VCaP (cell line): ENCODE results near the gene ZNF521.

Experiments
- H3K27ac ChIP-seq: fragments of 450-650 bp; 2 replicates; pipeline ENCODE4 v1.5.1; 2017
- CTCF ChIP-seq: fragments of 450-650 bp; conservative IDR thresholded peaks from 2 replicates; pipeline ENCODE4 v1.5.1; 2017; ENCODE audit warnings: mild to moderate bottlenecking, moderate library complexity

The ZNF521 gene

GRCh38 chr18:25239151-25239550 lies 112.8 kb downstream of the ZNF521 start:
- no peak overlapping the region for H3K27ac ChIP-seq
- TF ChIP-seq CTCF: no peak

- H3K27ac ChIP-seq: no peak overlapping the region
- no peak for TF ChIP-seq CTCF
These were observed 114.2 kb downstream of the ZNF521 start for GRCh38 chr18:25237571-25238267.

GRCh38 chr18:25236736-25237135 lies 115.2 kb downstream of the ZNF521 start:
- H3K27ac ChIP-seq: no peak overlapping the region
- no peak for TF ChIP-seq CTCF

GRCh38 chr18:25235401-25236042 lies 116.4 kb downstream of the ZNF521 start:
- no peak for TF ChIP-seq CTCF
- no peak overlapping the region for H3K27ac ChIP-seq

GRCh38 chr18:25234740-25235345 lies 117.1 kb downstream of the ZNF521 start:
- TF ChIP-seq CTCF: no peak
- no peak overlapping the region for H3K27ac ChIP-seq

GRCh38 chr18:25234322-25234639 lies 117.7 kb downstream of the ZNF521 start:
- H3K27ac ChIP-seq: no peak overlapping the region
- TF ChIP-seq CTCF: no peak

GRCh38 chr18:25233528-25234321 lies 118.2 kb downstream of the ZNF521 start:
- no peak for TF ChIP-seq CTCF
- H3K27ac ChIP-seq: no peak overlapping the region
